ENCODE measurements around the gene ENTHD1.
"Not testable (repeated sequence)": the region's sequence is repeated elsewhere in the genome, so short reads cannot be mapped to it uniquely, and the experiment has no call there.

The ENTHD1 gene

GRCh38 chr22:39897841-39898240, 4.3 kb upstream of the ENTHD1 start:
- no peak for DNase-seq

- no peak for DNase-seq
These were observed 2.9 kb upstream of the ENTHD1 start for GRCh38 chr22:39896313-39896996.

GRCh38 chr22:39895682-39896081, 2.1 kb upstream of the ENTHD1 start:
- DNase-seq, result no peak

GRCh38 chr22:39894554-39895092, 1.1 kb upstream of the ENTHD1 start:
- no peak for DNase-seq

GRCh38 chr22:39889924-39890323, 3.6 kb downstream of the ENTHD1 start:
- not testable (repeated sequence) for DNase-seq

- DNase-seq, result no peak
These were observed 10.5 kb downstream of the ENTHD1 start for GRCh38 chr22:39883057-39883456.

- DNase-seq, result no peak
These were observed 12.8 kb downstream of the ENTHD1 start for GRCh38 chr22:39880722-39881121.

- DNase-seq, result no peak
These were observed 16.3 kb downstream of the ENTHD1 start for GRCh38 chr22:39877079-39877845.

- DNase-seq, result not testable (repeated sequence)
These were observed 18.2 kb downstream of the ENTHD1 start for GRCh38 chr22:39875176-39875885.

- no peak for DNase-seq
These were observed 19.6 kb downstream of the ENTHD1 start for GRCh38 chr22:39873965-39874364.

GRCh38 chr22:39872548-39872947, 21.0 kb downstream of the ENTHD1 start:
- DNase-seq, result no peak

GRCh38 chr22:39871008-39871798, 22.4 kb downstream of the ENTHD1 start:
- no peak for DNase-seq

GRCh38 chr22:39869797-39870196, 23.8 kb downstream of the ENTHD1 start:
- DNase-seq, result not testable (repeated sequence)

- no peak for DNase-seq
These were observed 24.8 kb downstream of the ENTHD1 start for GRCh38 chr22:39868741-39869140.

- no peak for DNase-seq
These were observed 33.5 kb downstream of the ENTHD1 start for GRCh38 chr22:39859903-39860588.

GRCh38 chr22:39856588-39856987, 37.0 kb downstream of the ENTHD1 start:
- DNase-seq, result no peak

GRCh38 chr22:39852799-39853198, 40.8 kb downstream of the ENTHD1 start:
- DNase-seq, result no peak

GRCh38 chr22:39851606-39852315, 41.8 kb downstream of the ENTHD1 start:
- no peak for DNase-seq

- DNase-seq, result no peak
These were observed 46.1 kb downstream of the ENTHD1 start for GRCh38 chr22:39847477-39847876.

GRCh38 chr22:39846539-39846938, 47.0 kb downstream of the ENTHD1 start:
- DNase-seq, result not testable (repeated sequence)

- no peak for DNase-seq
These were observed 48.0 kb downstream of the ENTHD1 start for GRCh38 chr22:39845529-39845928.

Measured in NCI-H748 treated with DMSO at 0.1 percent for 48 hours (cell line).